Stimulated activated CD8-positive, alpha-beta memory T cell treated with anti-CD3 and anti-CD28 coated beads, Interleukin-4, amount 100 ng/mL, for 1 hour (primary cell): ENCODE results near the gene SREBF2.

Experiments
- DNase-seq, 2 donors: peaks; one replicate each; pipeline ENCODE4 v3.0.0-alpha.2; 2020; ENCODE audit warnings: low read depth in 2 of 2, low spot score in 1 of 2

SREBF2 gene

DNA sequence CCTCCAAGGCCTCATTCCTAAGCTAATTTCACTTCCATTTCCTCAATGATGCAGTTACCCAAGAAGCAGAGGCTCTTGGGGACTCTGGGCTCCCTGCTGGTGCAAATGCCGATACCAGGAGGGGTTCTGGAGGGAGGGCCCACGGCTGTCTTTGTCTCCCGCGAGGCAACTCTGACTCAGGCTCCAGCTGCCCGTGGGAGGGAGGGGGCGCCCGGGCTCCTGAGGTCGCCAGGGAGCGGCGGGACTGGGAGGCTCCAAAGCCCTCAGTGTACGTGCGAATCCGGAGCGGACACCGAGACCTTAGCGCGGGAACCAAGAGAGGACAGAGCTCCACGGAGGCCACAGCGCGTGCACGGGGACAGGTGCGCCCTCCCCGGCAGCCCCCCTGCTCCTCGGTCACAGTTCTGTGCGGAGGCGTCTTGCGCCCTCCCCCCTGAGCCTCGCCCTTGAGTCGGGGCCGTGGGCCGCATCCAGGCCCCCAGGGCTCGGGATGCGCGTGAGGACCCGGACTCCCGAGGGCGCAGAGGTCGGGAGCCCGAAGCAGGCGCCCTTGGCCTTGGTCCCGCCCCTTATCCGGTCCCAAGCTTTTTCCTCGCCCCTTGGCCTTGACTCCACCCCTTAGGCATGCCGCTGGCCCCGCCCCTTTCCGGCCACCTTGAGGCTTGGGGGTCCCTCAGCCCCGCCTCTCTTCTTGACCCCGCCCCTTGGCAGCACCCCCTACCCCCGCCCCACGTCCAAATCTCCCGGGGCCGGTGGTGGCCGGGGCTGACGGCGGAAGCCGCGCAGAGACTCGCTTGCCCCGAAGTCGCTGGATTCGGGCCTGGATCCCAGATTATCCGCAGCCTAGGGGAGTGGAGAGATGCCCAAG is 86.7 kb downstream of the SREBF2 start:
- DNase-seq, result no peak

DNA sequence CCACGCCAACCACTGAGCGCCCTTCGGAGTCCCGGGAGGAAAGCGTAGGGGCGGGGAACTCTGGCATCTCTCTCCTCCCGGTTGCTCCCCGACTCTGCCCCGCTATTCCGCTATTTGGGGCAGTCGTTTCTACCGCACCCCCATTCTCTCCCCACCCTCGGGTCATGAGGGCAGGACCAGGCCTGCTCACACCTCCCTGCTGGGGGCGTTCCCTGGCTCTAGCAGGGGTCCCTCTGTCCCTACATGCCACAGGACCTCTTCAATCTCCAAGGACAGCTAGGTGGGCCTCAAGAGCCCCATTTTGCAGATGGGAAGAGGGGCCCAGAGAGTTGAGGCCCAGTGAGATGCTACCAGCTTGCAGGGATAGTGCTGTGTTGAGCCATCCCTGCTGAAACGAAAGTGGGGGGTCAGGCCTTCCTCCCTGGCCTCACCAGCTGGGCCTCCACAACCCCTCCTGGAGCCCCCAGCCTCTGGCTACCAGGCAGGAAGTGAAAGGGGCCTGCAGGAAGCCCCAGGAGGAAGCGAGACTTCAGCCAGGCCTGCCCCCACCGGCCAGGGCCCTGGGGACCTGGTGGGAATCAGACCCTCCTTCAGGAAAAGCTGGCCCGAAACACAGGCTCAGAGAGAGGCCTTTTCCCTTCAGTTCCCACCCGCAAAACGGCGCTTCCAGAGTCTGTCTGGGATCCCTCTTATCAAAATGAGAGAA is 87.5 kb downstream of the SREBF2 start:
- no peak for DNase-seq

DNA sequence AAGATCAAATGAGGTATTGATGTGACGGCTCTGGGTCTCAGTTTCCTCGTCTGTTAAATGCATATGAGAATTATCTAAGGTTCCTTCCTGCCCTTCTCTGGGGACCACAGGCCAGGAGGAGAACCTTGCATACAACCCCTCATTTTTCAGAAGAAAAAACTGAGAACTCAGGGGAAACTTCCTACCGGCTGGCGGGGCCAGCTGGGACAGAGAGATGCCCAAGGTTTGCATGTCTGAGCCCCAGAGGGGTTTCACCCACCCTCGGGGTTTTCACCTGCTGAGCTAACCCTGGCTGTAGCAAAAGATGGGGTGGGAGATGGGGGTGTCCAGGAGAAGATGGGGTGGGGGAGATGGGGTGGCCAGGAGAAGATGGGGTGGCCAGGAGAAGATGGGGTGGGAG is 89.4 kb downstream of the SREBF2 start:
- DNase-seq, result no peak

DNA sequence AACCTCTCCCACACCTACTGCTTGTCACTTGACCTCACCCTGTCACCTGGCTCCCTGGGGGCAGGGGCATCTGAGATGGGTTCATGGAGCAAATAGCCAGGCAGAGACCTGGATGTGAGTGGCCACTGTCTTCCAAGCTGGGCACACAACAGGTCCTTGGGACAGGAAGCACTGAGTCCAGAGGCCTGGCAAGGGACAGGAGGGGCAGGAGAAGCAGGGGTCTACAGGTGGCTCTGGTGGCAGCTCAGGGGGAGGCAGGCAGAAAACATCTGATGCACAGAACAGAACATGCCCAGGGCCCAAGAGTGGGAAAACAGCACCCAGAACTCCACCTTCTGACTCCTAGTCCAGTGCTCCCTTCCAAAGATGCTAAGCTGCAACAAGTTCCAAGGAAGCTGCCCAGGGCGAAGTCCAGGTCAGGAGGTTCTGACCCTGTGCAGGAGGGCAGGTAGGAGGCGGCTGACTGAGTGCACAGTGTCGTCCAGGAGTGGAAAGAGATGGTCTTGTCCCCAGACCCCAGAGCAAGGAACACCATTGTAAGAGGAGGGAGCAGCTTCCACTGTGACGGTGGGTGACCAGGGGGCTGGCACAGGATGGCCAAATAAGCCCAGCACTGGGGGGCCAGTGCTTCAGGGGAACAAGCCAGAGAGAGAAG is 90.2 kb downstream of the SREBF2 start:
- no peak for DNase-seq

DNA sequence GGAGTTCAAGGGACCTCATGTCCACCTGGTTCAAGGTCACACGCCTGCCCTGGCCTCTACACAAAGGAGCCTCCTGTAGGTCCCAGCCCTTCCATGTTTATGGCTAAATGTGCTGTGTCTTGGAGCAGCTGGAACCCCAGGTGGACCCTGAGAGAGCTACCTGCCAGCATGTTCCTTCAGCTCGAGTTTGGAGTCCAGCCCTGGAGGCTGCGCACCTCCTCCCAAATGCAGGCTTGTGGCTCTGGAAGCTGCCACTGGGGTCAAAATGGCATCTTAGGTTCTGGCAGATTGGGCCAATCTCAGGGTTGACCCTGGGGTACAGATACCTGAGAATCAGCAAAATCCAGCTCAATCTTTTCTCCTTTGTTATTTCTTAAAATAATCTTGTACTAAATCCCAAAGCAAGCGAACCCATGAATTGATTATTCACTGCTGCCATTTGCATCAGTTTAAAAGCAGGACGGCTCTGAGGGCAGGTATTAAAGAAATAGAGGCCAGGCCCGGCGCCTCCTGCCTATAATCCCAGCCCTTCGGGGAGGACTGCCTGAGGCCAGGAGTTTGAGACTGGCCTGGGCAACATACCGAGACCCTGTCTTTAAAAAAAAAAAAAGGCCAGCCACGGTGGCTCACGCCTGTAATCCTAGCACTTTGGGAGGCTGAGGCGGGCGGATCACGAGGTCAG is 90.8 kb downstream of the SREBF2 start:
- DNase-seq, result no peak

DNA sequence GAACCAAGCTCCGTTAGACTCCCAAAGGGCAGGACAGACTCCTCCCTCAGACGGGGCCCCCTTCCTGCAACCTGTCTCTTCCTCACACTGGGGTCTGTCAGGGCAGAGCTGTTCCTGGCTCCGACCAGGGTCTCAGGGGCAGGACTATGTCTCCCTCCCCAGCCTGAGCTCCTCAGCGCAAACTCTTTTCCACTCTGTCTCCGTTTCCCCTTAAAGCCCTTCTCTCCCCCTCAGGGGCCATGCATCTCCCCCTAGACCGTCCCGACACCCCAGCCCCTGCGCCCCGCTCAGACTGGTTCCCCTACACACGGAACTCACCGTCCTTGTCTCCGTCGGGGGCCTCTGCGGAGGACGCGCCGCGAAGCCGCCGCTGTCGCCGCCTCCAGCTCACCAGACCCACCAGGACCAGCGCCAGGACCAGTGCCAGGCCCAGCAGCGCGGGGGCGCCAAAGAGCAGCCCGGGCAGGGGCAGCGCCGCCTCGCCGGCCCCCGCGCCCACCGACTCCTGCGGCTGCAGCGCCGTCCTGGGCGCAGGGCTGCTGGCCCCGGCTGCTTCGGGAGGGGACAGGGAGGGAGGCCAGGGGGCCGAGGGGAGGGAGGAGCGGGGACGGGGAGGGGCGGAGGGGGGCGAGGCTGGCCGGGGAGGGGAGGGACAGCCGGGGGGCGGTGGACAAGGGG is 93.0 kb downstream of the SREBF2 start:
- DNase-seq, result peak; percentile 42 to 57

DNA sequence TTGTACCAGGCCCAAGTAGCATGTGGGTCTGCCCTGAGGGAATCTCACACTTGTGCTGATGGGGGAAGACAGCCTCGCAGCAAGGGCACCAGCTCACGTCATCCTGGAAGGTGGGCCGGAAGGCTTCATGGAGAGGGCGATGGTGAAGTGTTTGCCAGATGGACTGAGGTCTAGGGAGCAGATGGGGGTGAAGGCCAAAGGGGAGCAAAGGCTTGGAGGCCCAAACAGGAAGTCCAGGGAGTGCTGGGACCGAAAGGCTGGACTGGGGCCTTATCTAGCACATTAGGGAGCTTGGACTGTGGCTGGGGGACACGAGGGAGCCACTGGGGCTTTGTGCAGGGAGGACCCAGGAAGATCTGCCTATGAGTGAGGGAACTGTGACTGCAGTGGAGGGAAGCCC is 94.9 kb downstream of the SREBF2 start:
- DNase-seq, result no peak

DNA sequence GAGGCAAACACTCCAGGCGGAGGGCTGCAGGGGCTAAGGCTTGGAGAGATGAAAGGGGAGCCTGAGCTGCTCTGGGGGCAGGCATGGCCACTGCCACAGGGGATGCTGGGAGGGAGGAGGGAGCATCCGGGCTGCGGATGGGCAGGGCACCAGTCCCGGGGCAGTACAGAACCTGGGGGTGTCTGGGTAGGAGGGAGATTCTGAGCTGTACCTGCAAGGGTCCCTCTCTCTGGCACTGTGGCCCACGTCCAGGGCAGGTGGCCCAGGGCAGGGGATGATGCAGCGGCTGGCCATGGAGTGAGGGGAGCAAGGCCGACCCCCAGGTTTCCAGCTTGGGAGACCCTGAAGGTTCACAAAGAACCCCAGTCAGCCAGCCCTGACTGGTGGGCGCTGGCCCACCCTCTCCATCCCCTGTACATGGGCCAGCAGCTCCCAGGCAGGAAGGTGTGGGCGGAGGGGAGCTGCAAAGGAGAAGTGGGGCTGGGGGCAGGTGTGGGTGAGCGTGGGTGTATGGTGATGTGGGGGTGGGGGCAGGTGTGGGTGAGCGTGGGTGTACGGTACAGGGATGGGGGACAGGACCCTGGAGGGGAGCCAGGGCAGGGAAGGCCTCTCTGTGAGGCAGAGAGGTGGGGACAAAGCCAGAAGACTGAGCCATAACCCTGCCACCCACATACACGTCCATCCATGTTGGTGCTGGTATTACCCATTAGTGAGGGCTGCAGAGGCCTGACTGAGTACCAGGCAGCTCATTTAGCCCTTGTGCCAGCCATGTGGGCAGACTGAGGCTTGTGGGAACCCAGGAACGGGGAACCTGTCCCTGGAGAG is 95.9 kb downstream of the SREBF2 start:
- no peak for DNase-seq

DNA sequence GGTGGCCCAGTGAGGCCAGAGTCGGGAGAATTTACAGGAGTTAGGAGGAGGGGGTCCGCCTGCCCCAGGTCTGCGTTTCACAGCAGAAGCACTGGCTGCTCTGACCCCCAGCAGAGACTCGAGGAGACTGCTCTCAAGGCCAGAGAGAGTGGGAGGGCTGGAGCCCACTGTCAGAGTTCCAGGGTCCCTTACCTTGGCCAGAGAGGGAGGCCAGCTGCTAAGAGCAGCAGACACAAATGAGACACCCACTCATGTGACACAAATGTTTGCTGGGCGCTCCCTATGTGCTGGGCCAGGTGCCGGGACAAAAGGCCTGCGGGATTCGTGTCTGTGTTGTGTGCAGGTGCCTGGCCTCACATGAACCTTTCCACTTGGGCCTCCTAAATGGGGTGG is 96.5 kb downstream of the SREBF2 start:
- DNase-seq, result no peak

DNA sequence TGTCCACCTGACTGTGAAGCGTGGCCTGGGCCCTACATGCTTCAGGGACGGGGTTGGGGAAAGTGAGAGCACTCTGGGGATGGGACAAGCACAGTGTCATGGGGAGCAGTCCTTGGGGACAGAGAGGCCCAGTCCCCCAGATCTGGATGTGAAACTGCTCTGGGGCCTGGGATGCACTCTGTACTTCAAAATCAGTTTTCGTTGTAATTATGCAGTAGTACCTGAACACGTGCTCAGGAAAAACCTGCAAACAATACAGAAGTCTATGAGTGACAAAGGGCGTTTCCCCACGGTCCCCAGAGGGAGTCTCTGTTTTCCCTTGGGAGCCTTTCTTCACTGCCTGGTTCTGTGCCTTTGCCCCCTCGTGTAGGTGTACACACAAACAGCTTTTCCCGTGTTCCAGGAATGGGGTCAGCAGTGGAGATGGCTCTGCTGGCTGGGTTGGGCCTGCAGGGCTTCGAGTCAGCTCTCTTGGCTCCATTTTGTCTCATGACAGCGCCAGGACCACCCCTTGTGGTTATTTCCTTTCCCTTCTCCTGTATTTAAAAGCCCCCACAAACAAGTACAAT is 98.9 kb downstream of the SREBF2 start:
- no peak for DNase-seq

DNA sequence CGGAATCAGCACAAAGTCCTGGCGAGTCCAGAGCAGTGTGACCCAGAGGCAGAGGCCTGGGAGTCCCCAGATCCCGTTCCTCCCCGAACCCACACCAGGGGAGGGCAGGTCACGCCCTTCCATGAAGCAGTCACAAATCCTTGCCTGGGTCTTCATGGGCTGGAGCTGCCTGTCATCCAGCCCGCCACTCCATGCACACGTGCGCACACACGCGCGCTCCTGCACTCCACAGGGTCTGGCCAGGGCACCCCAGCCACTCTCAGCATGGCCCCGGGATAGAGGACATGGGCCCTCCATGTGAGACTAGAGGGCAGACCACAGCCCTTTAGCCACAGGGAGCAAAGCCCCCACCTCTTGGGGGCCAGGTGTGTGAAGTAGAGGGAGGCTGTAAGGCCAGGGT is 99.4 kb downstream of the SREBF2 start:
- DNase-seq, result no peak

DNA sequence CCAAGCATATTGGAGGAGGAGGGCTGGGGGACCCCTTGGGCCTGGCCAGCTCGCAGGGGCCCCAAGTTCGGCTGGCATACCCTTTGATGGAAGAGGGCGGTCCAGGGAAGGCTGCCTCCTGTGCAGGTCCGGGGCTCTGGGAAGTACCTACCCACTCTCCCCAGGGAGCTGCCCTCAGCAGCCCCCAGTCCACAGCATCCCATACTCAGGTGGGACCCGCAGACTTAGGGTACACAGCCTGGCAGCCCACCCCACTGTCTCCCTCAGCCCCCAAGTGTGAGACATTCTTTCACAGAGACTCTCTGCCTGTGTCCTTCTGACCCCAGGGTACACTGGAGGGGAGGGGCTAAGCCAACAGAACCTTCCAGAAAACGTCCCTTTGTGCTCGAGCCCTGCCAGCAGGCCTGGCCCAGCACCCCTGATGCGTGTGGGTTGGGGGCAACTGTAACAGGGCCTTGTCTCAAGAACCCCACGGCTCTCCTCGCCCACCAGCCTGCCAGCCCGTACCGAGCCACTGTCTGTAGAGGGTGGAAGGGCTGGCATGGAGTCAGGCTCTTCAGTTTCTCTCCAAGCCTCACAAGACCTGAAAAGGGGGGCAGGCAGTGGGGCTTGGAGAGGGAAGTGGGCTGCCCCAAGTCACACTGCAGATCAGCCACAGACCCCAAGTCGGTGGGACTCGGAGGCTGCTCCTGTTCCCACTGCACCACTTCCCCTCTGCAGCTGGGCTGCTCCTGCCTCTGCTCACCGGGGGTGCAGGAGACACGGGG is 100.7 kb downstream of the SREBF2 start:
- no peak for DNase-seq

DNA sequence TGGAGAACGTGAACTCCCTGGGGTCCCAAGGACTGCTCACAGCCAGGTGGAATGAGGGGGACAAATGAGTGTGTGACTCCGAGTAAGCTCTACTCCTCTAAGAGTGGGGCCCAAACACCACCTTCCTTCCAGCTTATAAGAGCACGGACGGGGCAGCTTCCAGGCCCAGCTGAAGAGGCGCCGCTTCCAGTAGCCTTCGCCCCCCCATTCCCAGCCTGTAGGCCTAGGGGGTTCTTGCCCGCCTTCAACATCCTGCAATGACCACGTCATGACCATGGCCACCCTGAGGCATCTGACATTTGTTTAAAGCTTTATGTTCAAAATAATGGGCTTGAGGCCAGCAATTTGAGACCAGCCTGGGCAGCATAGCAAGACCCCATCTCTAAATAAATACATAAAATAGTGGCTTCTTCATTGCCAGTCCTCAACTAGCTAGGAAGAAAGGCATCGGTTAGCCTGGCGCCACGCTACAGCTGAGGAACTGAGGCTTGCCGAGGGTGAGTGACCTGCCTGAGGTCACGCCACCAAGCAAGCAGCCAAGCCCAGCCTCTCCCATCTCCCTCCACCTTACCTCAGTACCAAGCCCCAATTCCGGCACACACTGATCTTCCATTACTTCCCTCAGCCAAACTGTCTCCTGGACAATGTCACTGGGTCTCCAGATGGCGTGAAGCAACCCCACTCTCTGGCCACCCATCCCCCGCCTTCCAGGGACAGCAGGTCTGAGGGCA is 101.5 kb downstream of the SREBF2 start:
- no peak for DNase-seq

DNA sequence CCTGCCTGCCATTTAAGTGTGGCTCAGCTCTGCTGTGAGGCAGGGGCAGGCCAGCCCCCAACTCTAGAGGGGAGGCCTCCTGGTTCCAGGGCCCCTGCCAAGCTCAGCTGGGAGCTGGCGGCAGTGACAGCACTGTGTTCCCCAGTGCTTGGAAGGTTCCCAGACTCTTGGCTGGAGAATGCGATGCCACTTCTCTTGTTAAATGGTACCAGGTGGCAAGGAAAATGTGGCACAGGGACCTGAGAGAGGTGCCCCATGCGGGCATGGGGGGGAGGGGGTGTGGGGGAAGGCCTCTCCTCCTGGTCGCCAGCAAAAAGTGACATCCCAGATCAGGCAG is 102.1 kb downstream of the SREBF2 start:
- no peak for DNase-seq

DNA sequence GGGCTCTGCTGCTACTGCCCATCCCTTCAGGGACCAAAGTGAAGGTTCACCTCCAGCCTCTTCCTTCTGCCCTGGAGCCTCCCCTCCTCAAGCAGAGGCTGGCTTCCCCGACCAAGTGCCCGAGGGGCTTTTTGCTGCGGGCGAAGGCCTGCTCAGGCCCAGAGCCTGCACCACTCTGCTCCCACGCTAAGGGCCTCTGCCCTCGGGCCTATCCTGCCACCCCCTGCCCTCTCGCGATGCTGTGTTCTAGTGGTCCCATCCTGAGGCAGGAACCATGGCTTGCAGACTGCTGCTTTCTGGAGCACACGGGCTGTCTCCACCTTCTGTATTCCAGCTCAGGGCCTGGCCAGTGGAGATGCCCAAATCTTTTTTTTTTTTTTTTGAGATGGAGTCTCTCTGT is 102.6 kb downstream of the SREBF2 start:
- DNase-seq, result no peak

DNA sequence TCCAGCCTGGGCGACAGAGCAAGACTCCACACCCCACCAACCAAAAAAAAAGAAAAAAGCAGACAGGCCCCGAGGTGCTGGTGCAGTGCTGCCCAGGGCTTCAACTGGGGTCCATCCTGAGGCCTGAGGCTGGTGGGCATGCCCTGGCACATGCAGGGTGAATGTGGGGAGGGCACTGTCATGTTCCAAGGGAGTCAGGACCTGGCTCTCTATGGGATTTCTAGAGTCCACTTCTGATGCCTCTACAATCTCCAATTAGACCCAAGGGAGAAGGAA is 103.9 kb downstream of the SREBF2 start:
- DNase-seq, result no peak

DNA sequence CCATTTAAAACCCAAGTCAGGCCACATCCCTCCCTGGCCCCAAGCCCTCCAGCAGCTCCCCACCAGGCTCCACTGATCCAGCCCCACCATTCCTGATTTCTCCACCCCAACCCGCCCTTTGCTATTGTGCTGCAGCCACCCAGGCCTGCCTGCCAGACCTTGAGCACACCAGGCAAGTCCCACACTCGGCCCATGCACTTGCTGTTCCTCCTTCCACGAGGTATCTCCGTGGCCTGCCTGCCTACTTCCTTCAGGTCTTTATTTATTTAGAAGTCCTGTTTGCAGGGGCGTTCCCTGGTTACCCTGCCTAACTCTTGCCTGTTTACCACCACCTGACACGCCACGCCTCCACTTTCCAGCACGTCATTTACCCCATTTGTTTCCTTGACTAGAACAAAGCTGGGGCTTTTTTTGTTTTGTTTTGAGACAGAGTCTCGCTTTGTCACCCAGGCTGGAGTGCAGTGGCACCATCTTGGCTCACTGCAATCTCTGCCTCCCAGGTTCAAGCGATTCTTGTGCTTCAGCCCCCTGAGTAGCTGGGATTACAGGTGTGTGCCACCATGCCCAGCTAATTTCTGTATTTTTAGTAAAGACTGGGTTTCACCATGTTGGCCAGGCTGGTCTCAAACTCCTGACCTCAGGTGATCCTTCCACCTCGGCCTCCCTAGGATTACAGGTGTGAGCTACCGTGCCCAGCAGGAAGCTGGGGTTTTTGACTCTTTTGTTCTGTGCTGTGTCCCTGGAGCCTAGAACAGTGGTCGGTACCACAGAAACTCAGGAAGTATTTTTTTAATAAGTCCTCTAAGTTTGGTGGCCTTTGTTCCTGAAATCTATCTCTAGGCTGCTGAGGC is 107.3 kb downstream of the SREBF2 start:
- DNase-seq, result peak; percentile 73 to 83
